ENCODE measurements around the gene FBXL7. TPM values are rescaled to one million over a fixed set of nuclear protein-coding genes. Genes with fewer than 3 reads are reported as not detected.
A peak's percentile ranks its signal among the peaks of the same experiment; 100 is the strongest.

The FBXL7 gene
- total RNA-seq, 2 donors from 2014 or later: 21.1 to 31.7 TPM

- no peak for ATAC-seq (ENCODE audit: insufficient number of reproducible peaks, low FRiP score, low read depth)
- DNase-seq (ENCODE audit: low spot score): no peak
- Histone ChIP-seq H3K36me3 (no peaks in the 10 kb centered on the region), H3K27ac (no peak overlapping the region), H3K27me3 (replicated peaks; ENCODE audit: insufficient read depth) (no peaks in the 10 kb centered on the region), H3K9me3 (no peaks in the 10 kb centered on the region), H3K4me1 (ENCODE audit: control insufficient read depth in 1 of 2, low read depth in 2 of 2) (peaks cover 10 to 28% of the 10 kb centered on the region in 2 donors), H3K4me3 (no peak overlapping the region)
- no peak for TF ChIP-seq CTCF (IDR thresholded peaks at IDR 0.05)
Observed at GRCh38 chr5:15571081-15571480, 71.1 kb downstream of the FBXL7 start.

GRCh38 chr5:15571618-15572017, 71.6 kb downstream of the FBXL7 start:
- no peak for DNase-seq (ENCODE audit: low spot score)
- Histone ChIP-seq H3K4me3 (no peak overlapping the region), H3K9me3 (no peaks in the 10 kb centered on the region), H3K36me3 (no peaks in the 10 kb centered on the region), H3K27me3 (replicated peaks; ENCODE audit: insufficient read depth) (no peaks in the 10 kb centered on the region), H3K27ac (no peak overlapping the region), H3K4me1 (ENCODE audit: control insufficient read depth in 1 of 2, low read depth in 2 of 2) (peaks cover 10 to 33% of the 10 kb centered on the region in 2 donors)
- ATAC-seq (ENCODE audit: insufficient number of reproducible peaks, low FRiP score, low read depth): no peak
- no peak for TF ChIP-seq CTCF (IDR thresholded peaks at IDR 0.05)

GRCh38 chr5:15573590-15573989, 73.6 kb downstream of the FBXL7 start:
- Histone ChIP-seq H3K27ac (no peak overlapping the region), H3K4me1 (ENCODE audit: control insufficient read depth in 1 of 2, low read depth in 2 of 2) (peaks cover 10 to 46% of the 10 kb centered on the region in 2 donors), H3K4me3 (no peak overlapping the region), H3K9me3 (no peaks in the 10 kb centered on the region), H3K36me3 (no peaks in the 10 kb centered on the region), H3K27me3 (replicated peaks; ENCODE audit: insufficient read depth) (no peaks in the 10 kb centered on the region)
- ATAC-seq (ENCODE audit: insufficient number of reproducible peaks, low FRiP score, low read depth) (no peak), DNase-seq (ENCODE audit: low spot score) (no peak)
- TF ChIP-seq CTCF (IDR thresholded peaks at IDR 0.05): no peak

- Histone ChIP-seq H3K36me3 (no peaks in the 10 kb centered on the region), H3K4me3 (no peak overlapping the region), H3K27ac (no peak overlapping the region), H3K27me3 (replicated peaks; ENCODE audit: insufficient read depth) (no peaks in the 10 kb centered on the region), H3K4me1 (ENCODE audit: control insufficient read depth in 1 of 2, low read depth in 2 of 2) (peaks cover 10 to 46% of the 10 kb centered on the region in 2 donors), H3K9me3 (no peaks in the 10 kb centered on the region)
- no peak for TF ChIP-seq CTCF (IDR thresholded peaks at IDR 0.05)
- ATAC-seq (ENCODE audit: insufficient number of reproducible peaks, low FRiP score, low read depth) (no peak), DNase-seq (ENCODE audit: low spot score) (no peak)
Observed at GRCh38 chr5:15574128-15574527, 74.1 kb downstream of the FBXL7 start.

- Histone ChIP-seq H3K9me3 (no peaks in the 10 kb centered on the region), H3K4me3 (peak overlapping the region; percentile 7), H3K36me3 (no peaks in the 10 kb centered on the region), H3K27me3 (replicated peaks; ENCODE audit: insufficient read depth) (no peaks in the 10 kb centered on the region), H3K27ac (peak overlapping the region in 1 of 2 donors; percentile 5), H3K4me1 (ENCODE audit: control insufficient read depth in 1 of 2, low read depth in 2 of 2) (peaks cover 10 to 46% of the 10 kb centered on the region in 2 donors)
- DNase-seq (ENCODE audit: low spot score) (no peak), ATAC-seq (ENCODE audit: insufficient number of reproducible peaks, low FRiP score, low read depth) (no peak)
- TF ChIP-seq CTCF (IDR thresholded peaks at IDR 0.05): no peak
Observed at GRCh38 chr5:15574806-15575325, 74.9 kb downstream of the FBXL7 start.

Measured in thoracic aorta (tissue), 2 donors.